GM18505 (cell line): Measurements from ENCODE around the gene BAHD1.

Source experiments
- ATAC-seq: cut with Tn5 transposase; IDR thresholded peaks from one replicate; pipeline ENCODE4 v1.9.1; 2021; ENCODE audit not compliant: unreplicated experiment
- POLR2A ChIP-seq: IDR thresholded peaks from 4 replicates; pipeline ENCODE4 v1.6.1; 2011; ENCODE audit warnings: borderline replicate concordance; ENCODE audit not compliant: insufficient read depth, insufficient read length; ENCODE audit errors: extremely low read depth

BAHD1 gene

GRCh38 chr15:40414816-40415215 lies 25.9 kb upstream of the BAHD1 start:
- no peak for ATAC-seq
- no peak for TF ChIP-seq POLR2A

GRCh38 chr15:40415226-40415625 lies 25.5 kb upstream of the BAHD1 start:
- no peak for ATAC-seq
- no peak for TF ChIP-seq POLR2A

GRCh38 chr15:40416056-40416455 lies 24.7 kb upstream of the BAHD1 start:
- no peak for TF ChIP-seq POLR2A

DNA sequence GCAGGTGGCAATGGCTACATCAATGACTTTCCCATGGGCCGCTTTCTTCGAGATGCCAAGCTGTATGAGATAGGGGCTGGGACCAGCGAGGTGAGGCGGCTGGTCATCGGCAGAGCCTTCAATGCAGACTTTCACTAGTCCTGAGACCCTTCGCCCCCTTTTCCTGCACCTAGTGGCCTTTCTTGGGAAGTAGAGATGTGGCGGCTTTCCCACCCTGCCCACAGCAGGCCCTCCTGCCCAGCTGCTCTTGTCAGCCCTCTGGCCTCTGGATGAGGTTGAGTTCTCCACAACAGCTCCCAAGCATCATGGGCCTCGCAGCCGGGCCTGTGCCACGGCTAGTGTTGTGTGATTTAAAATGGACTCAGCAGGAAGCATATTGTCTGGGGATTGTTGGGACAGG lies 22.6 kb upstream of the BAHD1 start:
- TF ChIP-seq POLR2A, result no peak
- ATAC-seq, result no peak

More at GRCh38 chr15:40416056-40416455, 24.7 kb upstream of the BAHD1 start:
- no peak for ATAC-seq

GRCh38 chr15:40420071-40420713 lies 20.6 kb upstream of the BAHD1 start:
- TF ChIP-seq POLR2A, result no peak

DNA sequence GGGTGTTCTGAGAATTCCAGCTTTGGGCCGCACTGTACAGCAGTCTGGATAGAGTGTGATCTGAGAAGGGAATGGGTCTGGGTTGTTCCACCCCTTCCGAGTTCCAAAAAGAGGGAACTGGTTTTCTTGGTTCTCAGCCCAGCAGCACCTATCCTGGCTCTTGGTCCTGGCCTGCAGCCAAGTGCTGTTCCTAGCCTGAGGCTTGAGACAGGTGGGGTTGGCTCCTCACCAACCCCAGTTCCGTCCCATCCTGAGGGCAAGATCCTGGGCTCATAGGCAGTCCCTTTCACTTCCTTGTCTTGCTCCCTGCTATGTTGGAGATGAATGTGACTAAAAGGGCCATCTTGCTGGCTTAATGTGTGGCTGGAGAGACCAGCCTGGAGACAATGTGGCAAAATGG lies 20.0 kb upstream of the BAHD1 start:
- ATAC-seq, result no peak
- TF ChIP-seq POLR2A, result no peak

More at GRCh38 chr15:40420071-40420713, 20.6 kb upstream of the BAHD1 start:
- no peak for ATAC-seq

- ATAC-seq, result peak; percentile 85
- peak; percentile 24 for TF ChIP-seq POLR2A
Measured at GRCh38 chr15:40421246-40422157, 19.3 kb upstream of the BAHD1 start.

DNA sequence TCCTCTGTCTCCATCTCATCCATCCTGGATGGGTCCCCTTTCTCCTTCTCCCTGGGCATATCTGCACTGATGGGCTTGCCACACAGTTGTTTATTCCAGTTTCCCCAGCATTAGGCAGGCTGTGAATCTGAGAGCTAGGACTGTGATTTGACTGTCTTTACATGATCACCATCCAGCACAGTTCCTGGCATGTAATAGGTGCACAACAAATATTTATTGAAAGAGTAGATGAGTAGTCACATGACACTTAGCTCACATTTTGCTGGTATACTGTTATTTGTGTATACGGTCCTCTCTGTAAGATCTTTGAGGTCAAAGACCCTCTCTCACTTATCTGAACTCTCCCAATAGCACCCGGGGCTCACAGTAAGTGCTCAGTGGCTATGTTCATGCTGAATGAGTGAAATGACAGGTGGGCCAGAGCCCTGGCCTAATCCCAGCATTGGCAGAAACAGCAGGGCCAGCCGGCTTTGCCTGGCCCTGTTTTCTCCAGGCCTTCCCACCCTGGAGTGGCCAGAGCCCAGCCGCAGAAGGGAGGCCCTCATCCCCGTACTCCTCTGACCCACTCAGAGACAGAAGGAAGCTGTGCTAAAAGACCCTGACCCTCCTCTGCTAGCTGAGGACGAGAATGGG lies 16.2 kb upstream of the BAHD1 start:
- no peak for ATAC-seq
- TF ChIP-seq POLR2A, result no peak

- TF ChIP-seq POLR2A, result no peak
- no peak for ATAC-seq
Measured at GRCh38 chr15:40425681-40426080, 15.1 kb upstream of the BAHD1 start.

GRCh38 chr15:40427188-40427587 lies 13.6 kb upstream of the BAHD1 start:
- TF ChIP-seq POLR2A, result no peak
- no peak for ATAC-seq

- no peak for ATAC-seq
- no peak for TF ChIP-seq POLR2A
Measured at GRCh38 chr15:40428185-40428584, 12.6 kb upstream of the BAHD1 start.

DNA sequence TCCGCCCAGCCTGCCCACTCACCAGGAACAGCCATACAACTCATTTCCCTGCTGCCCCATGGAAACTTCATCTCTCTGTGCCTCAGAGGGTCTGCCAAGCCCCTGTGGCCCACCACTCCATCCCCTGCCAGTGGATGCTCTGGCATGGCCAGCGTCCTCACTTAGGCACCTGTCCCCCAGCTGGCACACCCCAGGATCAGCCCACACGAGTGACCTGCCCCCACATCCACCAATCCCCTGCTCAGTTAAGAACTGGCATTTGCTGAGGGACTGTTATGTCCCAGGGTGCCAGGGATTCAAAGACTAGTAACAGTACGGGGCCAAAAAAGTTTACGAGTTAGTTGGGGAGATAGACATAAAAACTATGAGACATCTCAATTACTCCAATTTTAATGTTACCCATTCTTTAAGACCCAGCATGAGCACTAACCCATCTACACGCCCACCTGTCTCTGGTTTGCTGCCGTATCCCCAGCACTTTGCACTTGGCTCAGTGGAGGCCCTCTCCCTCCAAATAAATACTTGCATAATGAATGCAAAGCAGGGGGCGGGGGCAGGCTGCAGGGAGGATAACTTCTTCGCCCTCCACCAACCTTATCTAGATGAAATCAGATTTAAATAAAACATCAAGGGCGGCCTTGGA lies 11.6 kb upstream of the BAHD1 start:
- no peak for ATAC-seq
- TF ChIP-seq POLR2A, result no peak

GRCh38 chr15:40430271-40430805 lies 10.4 kb upstream of the BAHD1 start:
- TF ChIP-seq POLR2A, result no peak
- ATAC-seq, result no peak

- TF ChIP-seq POLR2A, result no peak
- ATAC-seq, result no peak
Measured at GRCh38 chr15:40435023-40435709, 5.6 kb upstream of the BAHD1 start.
